HepG2 (cell line): Measurements from ENCODE around the gene CD8A. TPM values are rescaled to one million over a fixed set of nuclear protein-coding genes. Genes with fewer than 3 reads are reported as not detected.

Experiments used
- BRD4 ChIP-seq: sonication (generic); formaldehyde crosslinking; IDR thresholded peaks from 2 replicates; pipeline ENCODE4 v1.4.0; 2020; ENCODE audit warnings: missing genetic modification reagents
- FLYWCH1 ChIP-seq: sonication (generic); formaldehyde crosslinking; IDR thresholded peaks from 2 replicates; pipeline ENCODE4 v1.8.1; 2023; ENCODE audit warnings: mild to moderate bottlenecking, missing genetic modification reagents
- KDM2A ChIP-seq: sonication (generic); formaldehyde crosslinking; IDR thresholded peaks from 2 replicates; pipeline ENCODE4 v1.4.0; 2020; ENCODE audit warnings: low read depth, missing genetic modification reagents, borderline replicate concordance
- PAWR ChIP-seq: sonication (generic); formaldehyde crosslinking; IDR thresholded peaks from 2 replicates; pipeline ENCODE4 v1.4.0; 2020; ENCODE audit warnings: missing genetic modification reagents, mild to moderate bottlenecking, borderline replicate concordance
- POLR2A ChIP-seq, 2 experiments: IDR thresholded peaks; 2 replicates each; pipeline ENCODE4 v1.6.1; 2011; ENCODE audit warnings: low read depth in 2 of 2, low read length in 2 of 2, mild to moderate bottlenecking in 1 of 2, moderate library complexity in 1 of 2; ENCODE audit not compliant: insufficient read depth in 1 of 2
- SP4 ChIP-seq: sonication (generic); formaldehyde crosslinking; IDR thresholded peaks from 2 replicates; pipeline ENCODE4 v1.8.1; 2023; ENCODE audit warnings: mild to moderate bottlenecking, missing genetic modification reagents
- ZHX2 ChIP-seq, 2 experiments: sonication (generic) in 1 of 2; formaldehyde crosslinking in 1 of 2; IDR thresholded peaks; 2 replicates each; pipeline versions ENCODE4 v1.6.1 to v1.9.0; 2014 to 2022; ENCODE audit warnings: antibody characterized with exemption in 1 of 2, borderline replicate concordance in 1 of 2, inconsistent platforms in 1 of 2, low read depth in 1 of 2, missing genetic modification reagents in 1 of 2
- ZNF234 ChIP-seq: sonication (generic); formaldehyde crosslinking; conservative IDR thresholded peaks from 2 replicates; pipeline ENCODE4 v1.5.1; 2020; ENCODE audit warnings: mild to moderate bottlenecking, missing genetic modification reagents
- ZNF619 ChIP-seq: sonication (generic); formaldehyde crosslinking; IDR thresholded peaks from 2 replicates; pipeline ENCODE4 v1.4.0; 2020; ENCODE audit warnings: mild to moderate bottlenecking, missing genetic modification reagents
- polyA plus RNA-seq, 8 experiments: library from polyadenylated mRNA; depleted of rRNA in 3 of 8; stranded (reverse) in 7 of 8; unstranded in 1 of 8; fragments of >200 nt; fragmentation: Illumina TruSeq in 4 of 8; extraction: Trizol in 4 of 8; gene quantifications; 2 replicates each; pipeline versions ENCODE4 v1.2.1 to v1.2.3, GENCODE V29; 2011 to 2016; ENCODE audit warnings: low read depth in 4 of 8, missing spikeins in 1 of 8, mixed read lengths in 1 of 8; ENCODE audit not compliant: insufficient read depth in 1 of 8
- total RNA-seq, 5 experiments: library from RNA; depleted of rRNA; stranded (reverse); fragments of >200 nt; fragmentation: Illumina TruSeq; extraction: Trizol; gene quantifications; 2 replicates each; pipeline ENCODE4 v1.2.3, GENCODE V29; 2016; ENCODE audit warnings: low read depth in 1 of 5
- TF ChIP-seq, protein P1 (sequence below): IDR thresholded peaks from 2 replicates; pipeline ENCODE4 v1.6.1; 2016; ENCODE audit warnings: mild to moderate bottlenecking
- TF ChIP-seq, protein P2 (sequence below), 2 experiments: sonication (generic) in 1 of 2; formaldehyde crosslinking in 1 of 2; IDR thresholded peaks; 2 replicates each; pipeline versions ENCODE4 v1.4.0 to v1.6.1; 2016 to 2020; ENCODE audit warnings: borderline replicate concordance in 1 of 2, low read depth in 1 of 2, mild to moderate bottlenecking in 1 of 2, missing genetic modification reagents in 1 of 2
- TF ChIP-seq, protein P3 (sequence below): sonication (generic); formaldehyde crosslinking; IDR thresholded peaks from 2 replicates; pipeline ENCODE4 v1.4.0; 2020; ENCODE audit warnings: mild to moderate bottlenecking, missing genetic modification reagents

CD8A gene
- total and polyA plus RNA-seq, 2 of the 13 experiments (the other 11 are each of a cell fraction or from before 2014, with no cell fraction given) = 0.09 TPM; not detected in 1

DNA sequence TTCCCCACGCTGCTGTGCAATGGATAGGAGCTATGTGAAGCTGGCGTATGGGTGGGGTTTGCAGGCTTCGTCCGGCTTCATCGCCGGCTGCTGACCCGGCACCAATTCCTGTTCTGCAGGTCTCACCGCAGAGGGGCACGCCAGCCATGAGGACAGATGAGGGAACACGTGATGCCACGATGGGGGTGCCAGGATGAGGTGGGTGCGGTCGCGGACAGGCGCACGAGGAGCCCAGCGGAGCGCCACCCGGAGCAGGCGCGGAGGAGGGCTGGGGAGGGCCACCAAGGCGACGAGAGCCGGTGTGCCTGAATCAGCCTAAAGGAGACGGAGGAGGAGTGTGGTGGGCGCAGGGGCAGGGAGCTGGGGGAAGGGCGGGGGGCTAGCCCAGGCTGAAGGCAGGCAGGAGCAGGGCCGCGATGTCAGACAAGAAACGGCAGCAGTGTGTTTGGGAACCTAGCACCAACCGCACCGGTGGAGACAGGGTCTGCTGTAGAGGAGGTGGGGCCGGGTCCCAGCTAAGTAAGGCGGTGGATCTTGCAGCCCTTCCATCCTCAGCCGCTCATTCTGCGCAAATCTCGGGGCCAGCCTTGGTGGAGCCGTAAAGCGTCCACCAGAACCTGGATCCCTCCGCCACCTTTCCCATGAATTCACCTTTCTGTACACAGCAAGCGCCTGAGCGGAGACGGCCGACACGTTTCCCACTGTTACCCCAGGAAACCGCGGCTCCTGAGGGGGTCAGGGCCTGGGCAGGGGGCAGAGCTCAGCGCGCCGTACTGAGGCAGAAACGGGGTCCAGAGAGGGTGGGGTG, 17.0 kb upstream of the CD8A start (continued):
- TF ChIP-seq ZHX2 (IDR thresholded peaks at IDR 0.05; ENCODE audit: low read depth) = no peak
- TF ChIP-seq ZHX2 (CRISPR knock-in tag; IDR thresholded peaks at IDR 0.05; ENCODE audit: borderline replicate concordance) = no peak
- TF ChIP-seq, protein P1, sequence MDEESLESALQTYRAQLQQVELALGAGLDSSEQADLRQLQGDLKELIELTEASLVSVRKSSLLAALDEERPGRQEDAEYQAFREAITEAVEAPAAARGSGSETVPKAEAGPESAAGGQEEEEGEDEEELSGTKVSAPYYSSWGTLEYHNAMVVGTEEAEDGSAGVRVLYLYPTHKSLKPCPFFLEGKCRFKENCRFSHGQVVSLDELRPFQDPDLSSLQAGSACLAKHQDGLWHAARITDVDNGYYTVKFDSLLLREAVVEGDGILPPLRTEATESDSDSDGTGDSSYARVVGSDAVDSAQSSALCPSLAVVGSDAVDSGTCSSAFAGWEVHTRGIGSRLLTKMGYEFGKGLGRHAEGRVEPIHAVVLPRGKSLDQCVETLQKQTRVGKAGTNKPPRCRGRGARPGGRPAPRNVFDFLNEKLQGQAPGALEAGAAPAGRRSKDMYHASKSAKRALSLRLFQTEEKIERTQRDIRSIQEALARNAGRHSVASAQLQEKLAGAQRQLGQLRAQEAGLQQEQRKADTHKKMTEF (CRISPR knock-in tag) = peak; percentile 15; the same call in 1 of the 2 replicates
- no peak for TF ChIP-seq ZNF234 (CRISPR knock-in tag)
- TF ChIP-seq KDM2A (CRISPR knock-in tag) = no peak; the same call in 1 of the 2 replicates
- no peak for TF ChIP-seq FLYWCH1 (CRISPR knock-in tag)
- no peak for TF ChIP-seq PAWR
- no peak for TF ChIP-seq SP4
- TF ChIP-seq, protein P2, sequence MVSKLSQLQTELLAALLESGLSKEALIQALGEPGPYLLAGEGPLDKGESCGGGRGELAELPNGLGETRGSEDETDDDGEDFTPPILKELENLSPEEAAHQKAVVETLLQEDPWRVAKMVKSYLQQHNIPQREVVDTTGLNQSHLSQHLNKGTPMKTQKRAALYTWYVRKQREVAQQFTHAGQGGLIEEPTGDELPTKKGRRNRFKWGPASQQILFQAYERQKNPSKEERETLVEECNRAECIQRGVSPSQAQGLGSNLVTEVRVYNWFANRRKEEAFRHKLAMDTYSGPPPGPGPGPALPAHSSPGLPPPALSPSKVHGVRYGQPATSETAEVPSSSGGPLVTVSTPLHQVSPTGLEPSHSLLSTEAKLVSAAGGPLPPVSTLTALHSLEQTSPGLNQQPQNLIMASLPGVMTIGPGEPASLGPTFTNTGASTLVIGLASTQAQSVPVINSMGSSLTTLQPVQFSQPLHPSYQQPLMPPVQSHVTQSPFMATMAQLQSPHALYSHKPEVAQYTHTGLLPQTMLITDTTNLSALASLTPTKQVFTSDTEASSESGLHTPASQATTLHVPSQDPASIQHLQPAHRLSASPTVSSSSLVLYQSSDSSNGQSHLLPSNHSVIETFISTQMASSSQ (IDR thresholded peaks at IDR 0.05; ENCODE audit: low read depth) = no peak
- TF ChIP-seq, protein P2 (CRISPR knock-in tag; IDR thresholded peaks at IDR 0.05; ENCODE audit: borderline replicate concordance) = no peak
- no peak for TF ChIP-seq POLR2A (IDR thresholded peaks at IDR 0.05; ENCODE audit: insufficient read depth in 1 of 2, low read depth in 2 of 2, low read length in 2 of 2)
- TF ChIP-seq BRD4 = no peak
- TF ChIP-seq, protein P3, sequence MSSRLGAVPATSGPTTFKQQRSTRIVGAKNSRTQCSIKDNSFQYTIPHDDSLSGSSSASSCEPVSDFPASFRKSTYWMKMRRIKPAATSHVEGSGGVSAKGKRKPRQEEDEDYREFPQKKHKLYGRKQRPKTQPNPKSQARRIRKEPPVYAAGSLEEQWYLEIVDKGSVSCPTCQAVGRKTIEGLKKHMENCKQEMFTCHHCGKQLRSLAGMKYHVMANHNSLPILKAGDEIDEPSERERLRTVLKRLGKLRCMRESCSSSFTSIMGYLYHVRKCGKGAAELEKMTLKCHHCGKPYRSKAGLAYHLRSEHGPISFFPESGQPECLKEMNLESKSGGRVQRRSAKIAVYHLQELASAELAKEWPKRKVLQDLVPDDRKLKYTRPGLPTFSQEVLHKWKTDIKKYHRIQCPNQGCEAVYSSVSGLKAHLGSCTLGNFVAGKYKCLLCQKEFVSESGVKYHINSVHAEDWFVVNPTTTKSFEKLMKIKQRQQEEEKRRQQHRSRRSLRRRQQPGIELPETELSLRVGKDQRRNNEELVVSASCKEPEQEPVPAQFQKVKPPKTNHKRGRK (CRISPR knock-in tag) = no peak
- TF ChIP-seq ZNF619 = no peak; the same call in 1 of the 2 replicates
